Type B pancreatic cell (in vitro differentiated cells): ENCODE measurements around the gene MPPED1. TPM values are rescaled to one million over a fixed set of nuclear protein-coding genes. Genes with fewer than 3 reads are reported as not detected.

Source experiments
- DNase-seq: peaks from one replicate; pipeline ENCODE4 v3.0.0; 2021; ENCODE audit warnings: mixed read lengths; ENCODE audit not compliant: unreplicated experiment; ENCODE audit errors: extremely low spot score
- H3K27ac Mint-ChIP-seq: 2 replicates; pipeline ENCODE4 v1.8.0; 2021; ENCODE audit warnings: mild to moderate bottlenecking, mixed read lengths
- H3K27me3 Mint-ChIP-seq: 2 replicates; pipeline ENCODE4 v1.8.0; 2021; ENCODE audit warnings: mixed read lengths
- H3K36me3 Mint-ChIP-seq: 2 replicates; pipeline ENCODE4 v1.8.0; 2021; ENCODE audit warnings: mixed read lengths
- H3K4me1 Mint-ChIP-seq: one replicate; pipeline ENCODE4 v1.8.0; 2021; ENCODE audit warnings: mixed read lengths; ENCODE audit not compliant: unreplicated experiment
- H3K4me3 Mint-ChIP-seq: 2 replicates; pipeline ENCODE4 v1.8.0; 2021; ENCODE audit warnings: mild to moderate bottlenecking, mixed read lengths
- H3K9me3 Mint-ChIP-seq: 2 replicates; pipeline ENCODE4 v1.8.0; 2021; ENCODE audit warnings: mixed read lengths
- total RNA-seq: library from RNA; stranded (reverse); gene quantifications from 2 replicates; pipeline ENCODE4 v1.2.1, GENCODE V29; 2021; ENCODE audit warnings: low replicate concordance
- TF ChIP-seq, protein P1 (sequence below): fragments of 200-600 bp; sonication (generic); conservative IDR thresholded peaks from 2 replicates; pipeline ENCODE4 v1.5.0; 2021; ENCODE audit warnings: antibody characterized with exemption, mild to moderate bottlenecking

The MPPED1 gene
- total RNA-seq, 1 donor from 2014 or later, result 1.2 TPM

DNA sequence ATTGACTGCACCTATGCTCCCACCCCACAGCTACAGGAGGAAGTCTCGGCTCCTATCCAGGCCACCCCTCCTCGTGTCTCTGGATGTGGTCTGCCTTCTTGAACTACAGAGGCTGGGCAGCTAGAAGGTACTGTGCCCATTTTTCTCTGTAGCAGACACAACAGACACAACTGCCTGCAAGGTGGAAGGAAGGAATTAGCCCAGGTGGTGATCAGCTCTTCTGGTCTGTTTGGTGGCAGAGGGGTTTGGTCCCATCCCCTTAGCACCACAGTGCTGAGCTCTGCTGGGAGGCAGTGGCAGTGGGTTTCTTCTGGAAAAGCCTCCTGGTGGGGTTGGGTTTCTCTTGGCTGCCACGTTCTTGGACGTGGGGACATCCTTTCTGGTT, 132.5 kb downstream of the MPPED1 start:
- Mint-ChIP-seq H3K27ac (no peak overlapping the region), H3K4me1 (no peaks in the 10 kb centered on the region), H3K9me3 (no peaks in the 10 kb centered on the region), H3K27me3 (peaks cover 18% of the 10 kb centered on the region), H3K4me3 (no peak overlapping the region), H3K36me3 (no peaks in the 10 kb centered on the region)
- TF ChIP-seq, protein P1, sequence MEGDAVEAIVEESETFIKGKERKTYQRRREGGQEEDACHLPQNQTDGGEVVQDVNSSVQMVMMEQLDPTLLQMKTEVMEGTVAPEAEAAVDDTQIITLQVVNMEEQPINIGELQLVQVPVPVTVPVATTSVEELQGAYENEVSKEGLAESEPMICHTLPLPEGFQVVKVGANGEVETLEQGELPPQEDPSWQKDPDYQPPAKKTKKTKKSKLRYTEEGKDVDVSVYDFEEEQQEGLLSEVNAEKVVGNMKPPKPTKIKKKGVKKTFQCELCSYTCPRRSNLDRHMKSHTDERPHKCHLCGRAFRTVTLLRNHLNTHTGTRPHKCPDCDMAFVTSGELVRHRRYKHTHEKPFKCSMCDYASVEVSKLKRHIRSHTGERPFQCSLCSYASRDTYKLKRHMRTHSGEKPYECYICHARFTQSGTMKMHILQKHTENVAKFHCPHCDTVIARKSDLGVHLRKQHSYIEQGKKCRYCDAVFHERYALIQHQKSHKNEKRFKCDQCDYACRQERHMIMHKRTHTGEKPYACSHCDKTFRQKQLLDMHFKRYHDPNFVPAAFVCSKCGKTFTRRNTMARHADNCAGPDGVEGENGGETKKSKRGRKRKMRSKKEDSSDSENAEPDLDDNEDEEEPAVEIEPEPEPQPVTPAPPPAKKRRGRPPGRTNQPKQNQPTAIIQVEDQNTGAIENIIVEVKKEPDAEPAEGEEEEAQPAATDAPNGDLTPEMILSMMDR, result no peak
- DNase-seq, result no peak

DNA sequence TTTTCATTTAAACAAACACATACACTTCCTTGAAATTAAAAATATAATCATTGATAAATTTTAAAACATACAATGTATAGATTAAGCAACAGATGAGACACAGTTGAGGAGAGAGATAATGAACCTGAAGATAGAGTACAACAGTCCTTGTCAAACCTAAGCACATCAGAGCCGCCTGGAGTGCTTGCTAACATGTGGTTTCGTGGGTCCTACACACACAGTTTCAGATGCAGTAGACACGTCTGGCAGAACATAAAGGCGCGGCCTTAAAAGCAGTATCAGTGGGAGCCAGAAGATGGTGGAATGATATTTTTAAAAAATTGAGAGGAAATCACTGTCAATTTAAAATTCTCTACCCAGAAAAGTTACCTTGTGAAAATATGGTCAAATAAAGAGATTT, 134.4 kb downstream of the MPPED1 start:
- H3K27ac Mint-ChIP-seq, result no peak overlapping the region

DNA sequence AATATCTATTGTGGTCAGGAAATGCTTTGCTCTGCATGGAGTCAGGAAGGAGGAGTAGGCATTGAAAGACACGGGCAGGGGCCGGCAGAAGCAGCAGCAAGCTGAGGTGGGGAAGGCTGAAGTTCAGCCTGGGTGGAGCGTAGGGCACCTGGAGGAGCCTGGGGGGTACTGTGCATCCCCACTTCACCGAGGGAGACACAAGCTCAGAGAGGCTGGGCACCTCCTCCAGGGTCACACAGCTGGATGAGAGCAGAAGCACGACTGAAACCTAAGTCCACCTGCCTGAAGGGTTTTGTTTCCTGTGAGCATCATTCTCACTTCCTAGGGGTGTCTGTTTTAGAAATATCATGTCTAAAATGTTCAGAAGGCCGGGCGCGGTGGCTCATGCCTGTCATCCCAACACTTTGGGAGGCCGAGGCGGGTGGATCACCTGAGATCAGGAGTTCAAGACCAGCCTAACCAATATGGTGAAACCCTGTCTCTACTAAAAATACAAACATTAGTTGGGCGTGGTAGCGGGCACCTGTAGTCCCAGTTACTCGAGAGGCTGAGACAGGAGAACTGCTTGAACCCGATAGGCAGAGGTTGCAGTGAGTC, 138.3 kb downstream of the MPPED1 start:
- TF ChIP-seq, protein P1, result no peak
- Mint-ChIP-seq H3K4me3 (no peak overlapping the region), H3K27ac (no peak overlapping the region), H3K27me3 (peaks cover 4% of the 10 kb centered on the region), H3K9me3 (no peaks in the 10 kb centered on the region), H3K4me1 (no peaks in the 10 kb centered on the region), H3K36me3 (peaks cover 5% of the 10 kb centered on the region)
- no peak for DNase-seq

More for the DNA sequence above, 134.4 kb downstream of the MPPED1 start:
- peaks cover 13% of the 10 kb centered on the region for H3K27me3 Mint-ChIP-seq
- no peak for DNase-seq
- TF ChIP-seq, protein P1, result no peak
- H3K36me3 Mint-ChIP-seq, result no peaks in the 10 kb centered on the region
- H3K4me3 Mint-ChIP-seq, result no peak overlapping the region
- no peaks in the 10 kb centered on the region for H3K9me3 Mint-ChIP-seq
- no peaks in the 10 kb centered on the region for H3K4me1 Mint-ChIP-seq

DNA sequence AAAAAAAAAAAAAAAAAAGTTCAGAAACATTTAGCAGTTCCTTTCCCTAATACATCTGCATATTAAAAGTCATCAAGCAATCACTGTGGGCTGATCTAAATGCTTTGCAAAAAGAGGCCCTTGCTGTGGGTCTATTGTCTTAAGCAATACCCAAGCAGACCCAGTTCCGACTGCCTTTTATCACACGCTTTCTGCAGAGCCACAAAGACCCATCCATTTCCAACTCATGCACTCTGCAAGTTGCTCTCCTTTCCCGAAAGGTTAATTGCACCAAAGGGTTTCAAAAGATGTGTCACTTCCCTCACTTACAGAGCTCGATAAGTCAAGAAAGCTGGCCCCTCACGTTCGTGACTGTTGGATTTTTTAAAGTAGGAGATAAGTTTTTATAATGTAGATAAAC, 138.9 kb downstream of the MPPED1 start:
- Mint-ChIP-seq H3K4me1 (no peaks in the 10 kb centered on the region), H3K4me3 (no peak overlapping the region), H3K36me3 (peaks cover 5% of the 10 kb centered on the region), H3K9me3 (no peaks in the 10 kb centered on the region), H3K27me3 (peaks cover 4% of the 10 kb centered on the region), H3K27ac (no peak overlapping the region)
- no peak for DNase-seq
- TF ChIP-seq, protein P1, result no peak

DNA sequence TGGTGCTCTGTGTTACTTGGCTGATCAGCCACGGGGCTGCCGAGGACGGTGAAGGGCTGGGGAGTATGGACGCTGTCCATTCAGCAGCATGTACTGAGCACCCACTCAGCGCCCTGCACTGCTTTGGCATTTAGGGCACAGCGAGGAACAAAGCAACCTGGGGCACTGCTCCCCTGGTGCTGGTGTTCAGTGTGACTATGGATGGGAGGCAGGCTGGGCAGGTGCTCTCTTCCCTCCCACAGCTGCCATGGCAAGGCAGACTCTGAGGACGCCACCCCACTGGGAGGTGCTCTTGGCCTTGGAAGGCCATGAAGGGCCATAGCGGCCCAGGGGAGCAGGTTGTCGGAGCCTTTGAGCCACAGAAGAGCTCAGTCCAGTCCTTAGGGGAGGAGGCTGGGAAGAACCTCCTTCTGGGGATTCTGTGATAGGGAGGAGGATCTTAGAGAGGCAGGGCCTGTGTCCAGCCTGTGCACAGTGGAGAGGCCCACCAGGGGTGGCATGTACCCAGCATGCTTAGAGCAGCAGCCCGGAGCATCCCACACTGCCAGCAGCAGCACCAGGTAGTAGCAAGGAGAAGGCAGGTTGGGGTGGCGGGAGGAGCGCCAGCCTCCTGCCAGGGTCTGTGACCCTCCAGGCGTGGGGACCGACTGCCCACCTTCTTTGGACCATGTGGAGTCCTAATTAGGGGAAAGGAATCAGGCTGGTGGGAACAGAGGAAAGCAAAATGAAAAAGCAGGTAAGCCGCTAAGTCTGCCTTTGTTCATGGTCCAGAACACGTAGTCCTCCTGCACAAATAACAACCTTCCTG, 141.8 kb downstream of the MPPED1 start:
- Mint-ChIP-seq H3K36me3 (peaks cover 5% of the 10 kb centered on the region), H3K9me3 (no peaks in the 10 kb centered on the region), H3K4me1 (no peaks in the 10 kb centered on the region), H3K27me3 (peaks cover 4% of the 10 kb centered on the region), H3K27ac (no peak overlapping the region), H3K4me3 (no peak overlapping the region)
- no peak for DNase-seq
- TF ChIP-seq, protein P1, result no peak
